IMR-90 (cell line): ENCODE results near the gene TENM4.

ENCODE experiments used
- CEBPB ChIP-seq: IDR thresholded peaks from 2 replicates; pipeline ENCODE4 v1.6.1; 2012; ENCODE audit warnings: low read depth, low read length, improper control_type of control experiment
- POLR2A ChIP-seq: IDR thresholded peaks from 2 replicates; pipeline ENCODE4 v1.6.1; 2012; ENCODE audit warnings: mild to moderate bottlenecking, low read depth, low read length
- RCOR1 ChIP-seq: IDR thresholded peaks from 2 replicates; pipeline ENCODE4 v1.6.1; 2012; ENCODE audit warnings: mild to moderate bottlenecking, low read length, improper control_type of control experiment; ENCODE audit not compliant: insufficient replicate concordance
- RFX5 ChIP-seq: IDR thresholded peaks from 2 replicates; pipeline ENCODE4 v1.8.0; 2012; ENCODE audit warnings: low read depth, mild to moderate bottlenecking, low read length, moderate library complexity
- TF ChIP-seq, protein P1 (sequence below): fragments of 150-350 bp; IDR thresholded peaks from 2 replicates; pipeline ENCODE4 v1.6.1; 2017; ENCODE audit warnings: mild to moderate bottlenecking, antibody characterized with exemption, low read length, low read depth
- TF ChIP-seq, protein P2 (sequence below): conservative IDR thresholded peaks from 2 replicates; pipeline ENCODE4 v1.5.1; 2012; ENCODE audit warnings: mild to moderate bottlenecking, low read depth, low read length, improper control_type of control experiment

DNA sequence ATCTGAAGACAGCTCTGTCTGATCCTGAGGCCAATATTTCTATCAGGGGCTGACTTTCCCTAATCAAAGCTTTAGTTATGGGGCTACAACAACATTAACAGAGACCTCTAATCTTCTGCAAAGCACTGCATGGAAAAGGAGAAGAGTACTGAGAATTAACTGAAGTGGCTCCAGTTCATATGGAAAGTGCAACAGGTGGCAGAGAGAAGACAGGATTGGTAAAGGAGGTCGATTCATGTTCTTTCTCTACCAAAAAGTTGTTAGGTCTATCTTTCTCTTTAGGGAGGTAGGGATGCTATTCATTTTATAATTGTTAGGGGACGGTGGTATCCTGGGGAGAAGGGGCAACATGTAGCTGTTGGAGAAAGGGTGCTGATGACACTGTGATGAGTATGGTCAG is 633.5 kb downstream of the TENM4 start:
- TF ChIP-seq POLR2A (no peak), RCOR1 (no peak), RFX5 (no peak), CEBPB (no peak)
- TF ChIP-seq, protein P1, sequence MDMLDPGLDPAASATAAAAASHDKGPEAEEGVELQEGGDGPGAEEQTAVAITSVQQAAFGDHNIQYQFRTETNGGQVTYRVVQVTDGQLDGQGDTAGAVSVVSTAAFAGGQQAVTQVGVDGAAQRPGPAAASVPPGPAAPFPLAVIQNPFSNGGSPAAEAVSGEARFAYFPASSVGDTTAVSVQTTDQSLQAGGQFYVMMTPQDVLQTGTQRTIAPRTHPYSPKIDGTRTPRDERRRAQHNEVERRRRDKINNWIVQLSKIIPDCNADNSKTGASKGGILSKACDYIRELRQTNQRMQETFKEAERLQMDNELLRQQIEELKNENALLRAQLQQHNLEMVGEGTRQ = no peak
- TF ChIP-seq, protein P2, sequence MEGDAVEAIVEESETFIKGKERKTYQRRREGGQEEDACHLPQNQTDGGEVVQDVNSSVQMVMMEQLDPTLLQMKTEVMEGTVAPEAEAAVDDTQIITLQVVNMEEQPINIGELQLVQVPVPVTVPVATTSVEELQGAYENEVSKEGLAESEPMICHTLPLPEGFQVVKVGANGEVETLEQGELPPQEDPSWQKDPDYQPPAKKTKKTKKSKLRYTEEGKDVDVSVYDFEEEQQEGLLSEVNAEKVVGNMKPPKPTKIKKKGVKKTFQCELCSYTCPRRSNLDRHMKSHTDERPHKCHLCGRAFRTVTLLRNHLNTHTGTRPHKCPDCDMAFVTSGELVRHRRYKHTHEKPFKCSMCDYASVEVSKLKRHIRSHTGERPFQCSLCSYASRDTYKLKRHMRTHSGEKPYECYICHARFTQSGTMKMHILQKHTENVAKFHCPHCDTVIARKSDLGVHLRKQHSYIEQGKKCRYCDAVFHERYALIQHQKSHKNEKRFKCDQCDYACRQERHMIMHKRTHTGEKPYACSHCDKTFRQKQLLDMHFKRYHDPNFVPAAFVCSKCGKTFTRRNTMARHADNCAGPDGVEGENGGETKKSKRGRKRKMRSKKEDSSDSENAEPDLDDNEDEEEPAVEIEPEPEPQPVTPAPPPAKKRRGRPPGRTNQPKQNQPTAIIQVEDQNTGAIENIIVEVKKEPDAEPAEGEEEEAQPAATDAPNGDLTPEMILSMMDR = no peak
